GM19351 (cell line): ENCODE data around the gene MRI1.
A peak's percentile ranks its signal among the peaks of the same experiment; 100 is the strongest.
"Not testable (repeated sequence)": the region's sequence is repeated elsewhere in the genome, so short reads cannot be mapped to it uniquely, and the experiment has no call there.

Experiments
- ATAC-seq: cut with Tn5 transposase; IDR thresholded peaks from one replicate; pipeline ENCODE4 v1.9.1; 2021; ENCODE audit warnings: mild to moderate bottlenecking, moderate library complexity; ENCODE audit not compliant: unreplicated experiment

MRI1 gene

GRCh38 chr19:13764101-13764807 is at the start of gene MRI1:
MRI1 (plus strand) TSS chr19:13764522; CDS start chr19:13764589, 67 bp downstream.
- ATAC-seq = no peak

- ATAC-seq = no peak
Observed at GRCh38 chr19:13717194-13717643, 47.1 kb upstream of the MRI1 start.

- no peak for ATAC-seq
Observed at GRCh38 chr19:13718733-13719132, 45.6 kb upstream of the MRI1 start.

- no peak for ATAC-seq
Observed at GRCh38 chr19:13722146-13722545, 42.2 kb upstream of the MRI1 start.

GRCh38 chr19:13723206-13723605 is 41.1 kb upstream of the MRI1 start:
- no peak for ATAC-seq

GRCh38 chr19:13726323-13726722 is 38.0 kb upstream of the MRI1 start:
- no peak for ATAC-seq

- no peak for ATAC-seq
Observed at GRCh38 chr19:13727798-13728197, 36.5 kb upstream of the MRI1 start.

GRCh38 chr19:13729859-13730258 is 34.5 kb upstream of the MRI1 start:
- no peak for ATAC-seq

GRCh38 chr19:13731147-13731964 is 33.0 kb upstream of the MRI1 start:
- peak; percentile 92 for ATAC-seq

- ATAC-seq = no peak
Observed at GRCh38 chr19:13732337-13732736, 32.0 kb upstream of the MRI1 start.

GRCh38 chr19:13734751-13735150 is 29.6 kb upstream of the MRI1 start:
- no peak for ATAC-seq

- no peak for ATAC-seq
Observed at GRCh38 chr19:13738073-13738472, 26.2 kb upstream of the MRI1 start.

- no peak for ATAC-seq
Observed at GRCh38 chr19:13741893-13742292, 22.4 kb upstream of the MRI1 start.

- no peak for ATAC-seq
Observed at GRCh38 chr19:13742756-13743155, 21.6 kb upstream of the MRI1 start.

- ATAC-seq = no peak
Observed at GRCh38 chr19:13744174-13744573, 20.1 kb upstream of the MRI1 start.

- no peak for ATAC-seq
Observed at GRCh38 chr19:13747098-13747453, 17.2 kb upstream of the MRI1 start.

GRCh38 chr19:13748169-13748828 is 16.0 kb upstream of the MRI1 start:
- no peak for ATAC-seq

GRCh38 chr19:13751436-13751835 is 12.9 kb upstream of the MRI1 start:
- ATAC-seq = no peak

- not testable (repeated sequence) for ATAC-seq
Observed at GRCh38 chr19:13753622-13754021, 10.7 kb upstream of the MRI1 start.

GRCh38 chr19:13756210-13756609 is 8.1 kb upstream of the MRI1 start:
- no peak for ATAC-seq
